Endothelial cell of umbilical vein (primary cell): ENCODE results near the gene TBX15. TPM values are rescaled to one million over a fixed set of nuclear protein-coding genes. Genes with fewer than 3 reads are reported as not detected.

ENCODE experiments used
- BruUV-seq: library from RNA; stranded (reverse); fragments of 400-500 nt; replicated peaks from 2 replicates; lab custom pipeline; 2021; lab: Mats Ljungman, UMichigan
- CTCF ChIA-PET: fragments of 300-600, 350-600 bp; sonication (Branson Sonifier 250); formaldehyde crosslinking; loops from one replicate; lab custom pipeline; 2021; ENCODE audit warnings: antibody characterized with exemption, inconsistent platforms; lab: Charles Lee
- POLR2A ChIA-PET: fragments of 300-600, 350-600 bp; sonication (Branson Sonifier 250); formaldehyde crosslinking; loops from one replicate; lab custom pipeline; 2021; ENCODE audit warnings: antibody characterized with exemption, inconsistent platforms; lab: Charles Lee
- DNase-seq: peaks from one replicate; pipeline ENCODE4 v3.0.0-alpha.2; 2011; ENCODE audit warnings: low read depth, low spot score
- FAIRE-seq: peaks from 2 replicates; lab custom pipeline; 2011; peaks lifted over from hg19 to GRCh38; lab: Jason Lieb, UNC
- H2AFZ ChIP-seq: 2 replicates; pipeline ENCODE4 v1.6.0; 2012; ENCODE audit warnings: low read depth, low read length, control low read depth, inconsistent platforms
- H3K27ac ChIP-seq: 2 replicates; pipeline ENCODE4 v1.5.1; 2011; ENCODE audit warnings: low read depth, mild to moderate bottlenecking, control low read depth, low read length, moderate library complexity; ENCODE audit not compliant: insufficient read depth
- H3K27me3 ChIP-seq, 2 experiments: 2 replicates each; pipeline versions ENCODE4 v1.6.0 to v1.6.1; 2011; ENCODE audit warnings: low read length in 2 of 2, mixed read lengths in 1 of 2; ENCODE audit not compliant: control insufficient read depth in 2 of 2, insufficient read depth in 2 of 2
- H3K36me3 ChIP-seq, 2 experiments: 2 replicates in 1 of 2; 3 replicates in 1 of 2; pipeline ENCODE4 v1.5.1; 2011; ENCODE audit warnings: low read length in 2 of 2, mild to moderate bottlenecking in 1 of 2, moderate library complexity in 1 of 2; ENCODE audit not compliant: control insufficient read depth in 2 of 2, insufficient read depth in 2 of 2; ENCODE audit errors: extremely low read depth in 1 of 2
- H3K4me1 ChIP-seq: 3 replicates; pipeline ENCODE4 v1.5.1; 2011; ENCODE audit warnings: mild to moderate bottlenecking, low read length; ENCODE audit not compliant: control insufficient read depth, insufficient read depth; ENCODE audit errors: extremely low read depth
- H3K4me2 ChIP-seq: 2 replicates; pipeline ENCODE4 v1.6.1; 2011; ENCODE audit warnings: low read length, control low read depth, mixed read lengths; ENCODE audit not compliant: insufficient read depth
- H3K4me3 ChIP-seq, 3 experiments: fragments of 200-600 bp in 1 of 3; sonication (generic), shearing (Covaris generic) in 1 of 3; replicated peaks in 1 of 3; 2 replicates each; pipeline ENCODE4 v1.5.1; 2011 to 2016; ENCODE audit warnings: control low read depth in 3 of 3, low read length in 3 of 3, mild to moderate bottlenecking in 2 of 3, inconsistent platforms in 1 of 3, low read depth in 1 of 3, moderate library complexity in 1 of 3; ENCODE audit not compliant: insufficient read depth in 1 of 3
- H3K79me2 ChIP-seq: 2 replicates; pipeline ENCODE4 v1.6.0; 2012; ENCODE audit warnings: low read length, inconsistent platforms; ENCODE audit not compliant: control insufficient read depth, insufficient read depth
- H3K9ac ChIP-seq: replicated peaks from 2 replicates; pipeline ENCODE3; 2011; ENCODE audit warnings: low read length, control low read depth; ENCODE audit not compliant: insufficient read depth; ENCODE audit errors: extremely low read depth
- H3K9me1 ChIP-seq: replicated peaks from 3 replicates; pipeline ENCODE4 v1.6.0; 2011; ENCODE audit warnings: mild to moderate bottlenecking, low read length; ENCODE audit not compliant: control insufficient read depth, insufficient read depth; ENCODE audit errors: extremely low read depth
- H3K9me3 ChIP-seq: replicated peaks from 2 replicates; pipeline ENCODE4 v1.5.1; 2012; ENCODE audit warnings: low read length, inconsistent platforms; ENCODE audit not compliant: control insufficient read depth, insufficient read depth
- H4K20me1 ChIP-seq: replicated peaks from 2 replicates; pipeline ENCODE3; 2011; ENCODE audit warnings: mild to moderate bottlenecking, low read length; ENCODE audit not compliant: control insufficient read depth, insufficient read depth; ENCODE audit errors: extremely low read depth
- EZH2 ChIP-seq: IDR thresholded peaks from 2 replicates; pipeline ENCODE4 v1.6.1; 2012; ENCODE audit warnings: borderline replicate concordance, low read depth, mild to moderate bottlenecking, moderate library complexity, low read length, inconsistent platforms; ENCODE audit not compliant: severe bottlenecking
- GATA2 ChIP-seq: IDR thresholded peaks from 2 replicates; pipeline ENCODE4 v1.7.0; 2011; ENCODE audit warnings: low read depth, mild to moderate bottlenecking, moderate library complexity, mixed read lengths, low read length; ENCODE audit not compliant: insufficient read length, insufficient read depth
- JUN ChIP-seq: IDR thresholded peaks from 2 replicates; pipeline ENCODE4 v1.6.1; 2011; ENCODE audit warnings: borderline replicate concordance, low read depth; ENCODE audit not compliant: insufficient read length, insufficient read depth
- MAX ChIP-seq: IDR thresholded peaks from 2 replicates; pipeline ENCODE4 v1.6.1; 2011; ENCODE audit not compliant: insufficient read depth, insufficient read length
- POLR2A ChIP-seq: IDR thresholded peaks from 2 replicates; pipeline ENCODE4 v1.6.1; 2012; ENCODE audit warnings: low read depth, mild to moderate bottlenecking, control low read depth, low read length
- POLR2AphosphoS5 ChIP-seq: IDR thresholded peaks from 2 replicates; pipeline ENCODE4 v1.6.1; 2012; ENCODE audit warnings: low read depth, mild to moderate bottlenecking, control low read depth, low read length, moderate library complexity; ENCODE audit not compliant: insufficient read depth
- dilution Hi-C: fragments of 300-500 bp; cut with MboI; formaldehyde crosslinking; loops from one replicate; pipeline ENCODE4 v1.15.0; 2019; ENCODE audit warnings: low sequenced_read_pairs; ENCODE audit not compliant: extremely low pct_ligation_motif_present
- intact Hi-C: fragments of 100-400 bp; cut with micrococcal nuclease; formaldehyde crosslinking; loops from one replicate; pipeline ENCODE4 v1.10.0; 2022
- polyA plus RNA-seq, 4 experiments: library from polyadenylated mRNA; depleted of rRNA in 3 of 4; stranded (reverse) in 3 of 4; unstranded in 1 of 4; fragments of >200 nt; gene quantifications; 2 replicates each; pipeline versions ENCODE4 v1.2.1 to v1.2.3, GENCODE V29; 2011 to 2012; ENCODE audit warnings: missing spikeins in 1 of 4
- total RNA-seq: library from RNA; stranded (reverse); gene quantifications from 2 replicates; pipeline ENCODE4 v1.2.3, GENCODE V29; 2021
- TF ChIP-seq, protein P1 (sequence below), 2 donors: IDR thresholded peaks; 1 replicate in 1 of 2; 2 replicates in 1 of 2; pipeline ENCODE4 v1.5.1; 2011; ENCODE audit warnings: low read length in 2 of 2, mild to moderate bottlenecking in 2 of 2, moderate library complexity in 2 of 2, control low read depth in 1 of 2, inconsistent platforms in 1 of 2, low read depth in 1 of 2; ENCODE audit not compliant: insufficient read depth in 1 of 2; ENCODE audit errors: extremely low read depth in 1 of 2

TBX15 gene
- total and polyA plus RNA-seq, 2 donors (not counting 3 experiments of a cell fraction or from before 2014, with no cell fraction given), result 0.01 TPM; not detected in 1

GRCh38 chr1:118928739-118929554, 59.2 kb downstream of the TBX15 start:
- no peak for TF ChIP-seq POLR2AphosphoS5
- TF ChIP-seq, protein P1, sequence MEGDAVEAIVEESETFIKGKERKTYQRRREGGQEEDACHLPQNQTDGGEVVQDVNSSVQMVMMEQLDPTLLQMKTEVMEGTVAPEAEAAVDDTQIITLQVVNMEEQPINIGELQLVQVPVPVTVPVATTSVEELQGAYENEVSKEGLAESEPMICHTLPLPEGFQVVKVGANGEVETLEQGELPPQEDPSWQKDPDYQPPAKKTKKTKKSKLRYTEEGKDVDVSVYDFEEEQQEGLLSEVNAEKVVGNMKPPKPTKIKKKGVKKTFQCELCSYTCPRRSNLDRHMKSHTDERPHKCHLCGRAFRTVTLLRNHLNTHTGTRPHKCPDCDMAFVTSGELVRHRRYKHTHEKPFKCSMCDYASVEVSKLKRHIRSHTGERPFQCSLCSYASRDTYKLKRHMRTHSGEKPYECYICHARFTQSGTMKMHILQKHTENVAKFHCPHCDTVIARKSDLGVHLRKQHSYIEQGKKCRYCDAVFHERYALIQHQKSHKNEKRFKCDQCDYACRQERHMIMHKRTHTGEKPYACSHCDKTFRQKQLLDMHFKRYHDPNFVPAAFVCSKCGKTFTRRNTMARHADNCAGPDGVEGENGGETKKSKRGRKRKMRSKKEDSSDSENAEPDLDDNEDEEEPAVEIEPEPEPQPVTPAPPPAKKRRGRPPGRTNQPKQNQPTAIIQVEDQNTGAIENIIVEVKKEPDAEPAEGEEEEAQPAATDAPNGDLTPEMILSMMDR (IDR thresholded peaks at IDR 0.05; ENCODE audit: extremely low read depth in 1 of 2, insufficient read depth in 1 of 2, low read depth in 1 of 2, low read length in 2 of 2), result no peak
- no peak for TF ChIP-seq EZH2
- TF ChIP-seq GATA2, result no peak
- no peak for TF ChIP-seq POLR2A
- no peak for TF ChIP-seq MAX
- TF ChIP-seq JUN, result no peak
- FAIRE-seq (no peak), DNase-seq (peak; percentile 11)
- intact Hi-C loops (no loop called here), dilution Hi-C loops (no loop called here)
- Histone ChIP-seq H3K27ac (no peak overlapping the region), H3K27me3 (no peaks in the 10 kb centered on the region), H3K4me2 (no peak overlapping the region), H3K9ac (no peak overlapping the region), H3K4me3 (no peak overlapping the region), H3K9me3 (no peaks in the 10 kb centered on the region), H2AFZ (no peak overlapping the region), H3K36me3 (no peaks in the 10 kb centered on the region), H3K4me1 (no peaks in the 10 kb centered on the region), H3K9me1 (no peaks in the 10 kb centered on the region), H3K79me2 (no peaks in the 10 kb centered on the region), H4K20me1 (no peaks in the 10 kb centered on the region)
- CTCF ChIA-PET, result no interaction called here
- POLR2A ChIA-PET, result no interaction called here
- no TSS peak for BruUV-seq
